Liver (tissue), 9 donors: ENCODE measurements around the gene TRIO. TPM values are rescaled to one million over a fixed set of nuclear protein-coding genes. Genes with fewer than 3 reads are reported as not detected.

Experiments used
- DNase-seq: peaks from one replicate; pipeline ENCODE4 v3.0.0-alpha.2; 2017; ENCODE audit warnings: low spot score
- H3K27ac ChIP-seq, 2 donors: one replicate each; pipeline ENCODE4 v1.7.0; 2013; ENCODE audit warnings: inconsistent platforms in 2 of 2, low read length in 2 of 2, control low read depth in 1 of 2, low read depth in 1 of 2, mild to moderate bottlenecking in 1 of 2
- H3K27me3 ChIP-seq, 4 donors: one replicate each; pipeline versions ENCODE4 v1.6.1 to v1.7.0; 2013; ENCODE audit warnings: low read length in 3 of 4, inconsistent platforms in 1 of 4, mild to moderate bottlenecking in 1 of 4, moderate library complexity in 1 of 4; ENCODE audit not compliant: control insufficient read depth in 4 of 4, insufficient read depth in 4 of 4
- H3K36me3 ChIP-seq, 4 donors: one replicate each; pipeline versions ENCODE4 v1.6.1 to v1.7.0; 2013; ENCODE audit warnings: low read length in 3 of 4, mild to moderate bottlenecking in 3 of 4, low read depth in 1 of 4, moderate library complexity in 1 of 4; ENCODE audit not compliant: control insufficient read depth in 4 of 4, insufficient read depth in 3 of 4
- H3K4me1 ChIP-seq, 4 donors: one replicate each; pipeline versions ENCODE4 v1.6.1 to v1.7.0; 2013; ENCODE audit warnings: low read length in 3 of 4, mild to moderate bottlenecking in 3 of 4, moderate library complexity in 1 of 4; ENCODE audit not compliant: control insufficient read depth in 4 of 4, insufficient read depth in 4 of 4
- H3K4me3 ChIP-seq, 3 donors: one replicate each; pipeline versions ENCODE4 v1.6.1 to v1.7.0; 2013; ENCODE audit warnings: low read length in 3 of 3, control low read depth in 1 of 3, low read depth in 1 of 3, mild to moderate bottlenecking in 1 of 3
- H3K9ac ChIP-seq, 2 donors: one replicate each; pipeline ENCODE4 v1.7.0; 2013; ENCODE audit warnings: low read length in 2 of 2, mild to moderate bottlenecking in 2 of 2, moderate library complexity in 2 of 2, control low read depth in 1 of 2, low read depth in 1 of 2
- H3K9me3 ChIP-seq, 4 donors: one replicate each; pipeline versions ENCODE4 v1.6.1 to v1.7.0; 2013; ENCODE audit warnings: low read length in 3 of 4; ENCODE audit not compliant: control insufficient read depth in 4 of 4
- CTCF ChIP-seq: fragments of 150-350 bp; IDR thresholded peaks from 2 replicates; pipeline ENCODE4 v1.5.1; 2017; ENCODE audit warnings: improper control_type of control experiment, low read depth, low read length; ENCODE audit not compliant: missing input control
- EGR1 ChIP-seq, 2 donors: IDR thresholded peaks; 2 replicates each; pipeline ENCODE4 v1.6.1; 2016 to 2018; ENCODE audit warnings: antibody characterized with exemption in 2 of 2, low read depth in 2 of 2
- FOXA1 ChIP-seq: IDR thresholded peaks from 2 replicates; pipeline ENCODE4 v1.6.1; 2016; ENCODE audit warnings: antibody characterized with exemption
- FOXA2 ChIP-seq: IDR thresholded peaks from 2 replicates; pipeline ENCODE4 v1.6.1; 2016; ENCODE audit warnings: antibody characterized with exemption
- HNF4A ChIP-seq, 2 donors: conservative IDR thresholded peaks; 2 replicates each; pipeline ENCODE4 v1.6.1; 2016; ENCODE audit warnings: antibody characterized with exemption in 2 of 2, mild to moderate bottlenecking in 2 of 2
- HNF4G ChIP-seq: IDR thresholded peaks from 2 replicates; pipeline ENCODE4 v1.6.1; 2016; ENCODE audit warnings: antibody characterized with exemption
- JUND ChIP-seq, 2 donors: IDR thresholded peaks; 2 replicates each; pipeline ENCODE4 v1.6.1; 2016; ENCODE audit warnings: antibody characterized with exemption in 2 of 2
- MAX ChIP-seq: IDR thresholded peaks from 2 replicates; pipeline ENCODE4 v1.6.1; 2016; ENCODE audit warnings: antibody characterized with exemption
- NR2F2 ChIP-seq: IDR thresholded peaks from 2 replicates; pipeline ENCODE4 v1.6.1; 2016; ENCODE audit warnings: antibody characterized with exemption
- RAD21 ChIP-seq, 2 donors: IDR thresholded peaks; 2 replicates each; pipeline ENCODE4 v1.6.1; 2016; ENCODE audit warnings: antibody characterized with exemption in 2 of 2, mild to moderate bottlenecking in 2 of 2
- REST ChIP-seq: IDR thresholded peaks from 2 replicates; pipeline ENCODE4 v1.6.1; 2016; ENCODE audit warnings: antibody characterized with exemption, mild to moderate bottlenecking
- RXRA ChIP-seq, 2 donors: IDR thresholded peaks; 2 replicates each; pipeline ENCODE4 v1.6.1; 2017 to 2018; ENCODE audit warnings: antibody characterized with exemption in 2 of 2, mild to moderate bottlenecking in 1 of 2
- SP1 ChIP-seq: IDR thresholded peaks from 2 replicates; pipeline ENCODE4 v1.6.1; 2018; ENCODE audit warnings: antibody characterized with exemption, mild to moderate bottlenecking
- TAF1 ChIP-seq: conservative IDR thresholded peaks from 2 replicates; pipeline ENCODE4 v1.6.1; 2016; ENCODE audit warnings: antibody characterized with exemption, mild to moderate bottlenecking
- YY1 ChIP-seq: IDR thresholded peaks from 2 replicates; pipeline ENCODE4 v1.6.1; 2016; ENCODE audit warnings: antibody characterized with exemption, mild to moderate bottlenecking
- ZBTB33 ChIP-seq: IDR thresholded peaks from 2 replicates; pipeline ENCODE4 v1.6.1; 2016; ENCODE audit warnings: antibody characterized with exemption
- WGBS: extraction: QIAGEN DNeasy Blood & Tissue Kit; methylation state at CpG from one replicate; pipeline ENCODE4 v1.1.7; 2013; 5-methylcytosine and 5-hydroxymethylcytosine counted together
- polyA plus RNA-seq, 2 donors: library from polyadenylated mRNA; stranded (reverse) in 1 of 2; unstranded in 1 of 2; fragments of 200-250 nt in 1 of 2; fragments of >200 nt in 1 of 2; fragmentation: Nextera tagmentation in 1 of 2; extraction: Ambion mirVana in 1 of 2; gene quantifications; one replicate each; pipeline versions ENCODE4 v1.2.1 to v1.2.3, GENCODE V29; 2013 to 2015
- total RNA-seq, 2 donors: library from RNA; depleted of rRNA; stranded (reverse); fragments of >200 nt; gene quantifications; one replicate each; pipeline ENCODE4 v1.2.3, GENCODE V29; 2014
- donor health status: healthy.
- donor health status: healthy.
- donor health status: healthy.
- donor health status: healthy.
- donor health status: healthy.

The TRIO gene
- total and polyA plus RNA-seq, 4 donors: 8.5 to 86.2 (median 16.0) TPM

GRCh38 chr5:14142202-14142826 lies 828 bp upstream of the TRIO start (continued):
- no peak for TF ChIP-seq YY1

- Histone ChIP-seq H3K9me3 (no peaks in the 10 kb centered on the region), H3K4me3 (peak overlapping the region in 1 of 3 donors; percentile 94), H3K27me3 (no peaks in the 10 kb centered on the region), H3K27ac (peak overlapping the region in 1 of 2 donors; percentile 90), H3K9ac (peak overlapping the region in 1 of 2 donors; percentile 77), H3K36me3 (no peaks in the 10 kb centered on the region), H3K4me1 (peaks cover 7 to 27% (median 21%) of the 10 kb centered on the region in 4 donors)
- DNase-seq: no peak
- WGBS: under 1% methylated on average over 59 of the region's 59 CpGs
- TF ChIP-seq RXRA (IDR thresholded peaks at IDR 0.05): no peak
- no peak for TF ChIP-seq FOXA2
- TF ChIP-seq REST: no peak
- TF ChIP-seq YY1: no peak
- TF ChIP-seq MAX: no peak
- no peak for TF ChIP-seq SP1
- no peak for TF ChIP-seq TAF1
- TF ChIP-seq EGR1 (IDR thresholded peaks at IDR 0.05; ENCODE audit: low read depth in 2 of 2): no peak
- no peak for TF ChIP-seq HNF4G
- TF ChIP-seq CTCF: no peak
- TF ChIP-seq HNF4A (conservative IDR thresholded peaks at IDR 0.05): no peak
- no peak for TF ChIP-seq ZBTB33
- TF ChIP-seq JUND (IDR thresholded peaks at IDR 0.05): no peak
- TF ChIP-seq FOXA1: no peak
- no peak for TF ChIP-seq RAD21 (IDR thresholded peaks at IDR 0.05)
- no peak for TF ChIP-seq NR2F2
Observed at GRCh38 chr5:14143546-14143840, 351 bp downstream of the TRIO start.
